SK-N-SH (cell line): ENCODE results near the gene BPNT1. TPM values are rescaled to one million over a fixed set of nuclear protein-coding genes. Genes with fewer than 3 reads are reported as not detected.

ENCODE experiments used
- CTCF ChIA-PET: fragments of 300-600, 350-600 bp; formaldehyde crosslinking; extraction: SDS; loops from one replicate; lab custom pipeline; 2021; lab: Yijun Ruan, JAX
- POLR2A ChIA-PET: fragments of 350-600 bp; sonication (Branson Sonifier 250); formaldehyde crosslinking; extraction: SDS; loops from one replicate; lab custom pipeline; 2020; ENCODE audit warnings: antibody characterized with exemption, inconsistent platforms; lab: Yijun Ruan, JAX
- DNase-seq: peaks from one replicate; pipeline ENCODE4 v3.0.0; 2012
- H2AFZ ChIP-seq: fragments of 200-600 bp; sonication (generic); 2 replicates; pipeline ENCODE4 v1.8.1; 2016; ENCODE audit warnings: antibody characterized with exemption, mild to moderate bottlenecking, low read depth
- H3F3A ChIP-seq: fragments of 200-600 bp; sonication (generic); replicated peaks from 2 replicates; pipeline ENCODE3; 2016; ENCODE audit warnings: antibody characterized with exemption, mild to moderate bottlenecking; ENCODE audit not compliant: insufficient read depth
- H3K27ac ChIP-seq, 2 experiments: fragments of 200-500 bp in 1 of 2; fragments of 200-600 bp in 1 of 2; sonication (Bioruptor generic) in 1 of 2; sonication (generic), shearing (Covaris generic) in 1 of 2; 2 replicates each; pipeline versions ENCODE4 v1.5.1 to v1.6.1; 2014 to 2016; ENCODE audit warnings: low read depth in 2 of 2, inconsistent platforms in 1 of 2, low read length in 1 of 2, mild to moderate bottlenecking in 1 of 2, mixed read lengths in 1 of 2
- H3K27me3 ChIP-seq: fragments of 200-600 bp; sonication (generic), shearing (Covaris generic); 2 replicates; pipeline ENCODE4 v1.6.1; 2016; ENCODE audit warnings: mixed run types; ENCODE audit not compliant: insufficient read depth
- H3K36me3 ChIP-seq, 2 experiments: fragments of 200-500 bp in 1 of 2; fragments of 200-600 bp in 1 of 2; sonication (Bioruptor generic) in 1 of 2; sonication (generic) in 1 of 2; replicated peaks in 1 of 2; 2 replicates each; pipeline versions ENCODE3 to v1.5.1; 2014 to 2016; ENCODE audit warnings: low read length in 1 of 2, mild to moderate bottlenecking in 1 of 2; ENCODE audit not compliant: insufficient read depth in 2 of 2, control insufficient read depth in 1 of 2
- H3K4me1 ChIP-seq, 2 experiments: fragments of 200-500 bp in 1 of 2; fragments of 200-600 bp in 1 of 2; sonication (Bioruptor generic) in 1 of 2; sonication (generic), shearing (Covaris generic) in 1 of 2; 2 replicates each; pipeline versions ENCODE4 v1.5.1 to v1.6.1; 2014 to 2016; ENCODE audit warnings: low read depth in 1 of 2, low read length in 1 of 2, mixed run types in 1 of 2; ENCODE audit not compliant: insufficient read depth in 2 of 2, control insufficient read depth in 1 of 2
- H3K4me2 ChIP-seq: fragments of 200-600 bp; sonication (generic), shearing (Covaris generic); 2 replicates; pipeline ENCODE4 v1.6.1; 2017; ENCODE audit warnings: mixed run types
- H3K4me3 ChIP-seq, 2 experiments: fragments of 200-500 bp in 1 of 2; fragments of 200-600 bp in 1 of 2; sonication (Bioruptor generic) in 1 of 2; sonication (generic), shearing (Covaris generic) in 1 of 2; 2 replicates each; pipeline versions ENCODE4 v1.5.1 to v1.8.1; 2014 to 2016; ENCODE audit warnings: low read depth in 2 of 2, inconsistent platforms in 1 of 2, low read length in 1 of 2, mild to moderate bottlenecking in 1 of 2, mixed read lengths in 1 of 2, moderate library complexity in 1 of 2
- H3K79me2 ChIP-seq: fragments of 200-600 bp; sonication (generic); 2 replicates; pipeline ENCODE4 v1.8.1; 2017; ENCODE audit warnings: mild to moderate bottlenecking; ENCODE audit not compliant: insufficient read depth
- H3K9ac ChIP-seq: fragments of 200-600 bp; sonication (generic); 2 replicates; pipeline ENCODE4 v1.6.1; 2017; ENCODE audit warnings: mixed run types
- H3K9me2 ChIP-seq: fragments of 200-600 bp; sonication (generic); 2 replicates; pipeline ENCODE4 v1.6.1; 2017; ENCODE audit warnings: mixed run types
- H3K9me3 ChIP-seq: fragments of 200-600 bp; sonication (generic); 2 replicates; pipeline ENCODE4 v1.6.1; 2017; ENCODE audit warnings: mixed run types, mild to moderate bottlenecking, moderate library complexity
- H4K20me1 ChIP-seq: fragments of 200-600 bp; sonication (generic); 2 replicates; pipeline ENCODE4 v1.6.1; 2017; ENCODE audit warnings: mild to moderate bottlenecking, mixed run types; ENCODE audit not compliant: insufficient read depth
- ELF1 ChIP-seq: IDR thresholded peaks from 2 replicates; pipeline ENCODE4 v1.4.0; 2012
- EZH2phosphoT487 ChIP-seq: fragments of 200-600 bp; sonication (generic); IDR thresholded peaks from 2 replicates; pipeline ENCODE4 v1.6.1; 2017; ENCODE audit warnings: low read depth, mixed run types, mild to moderate bottlenecking, antibody characterized with exemption, moderate library complexity, borderline replicate concordance
- FOXJ3 ChIP-seq: sonication (generic); formaldehyde crosslinking; IDR thresholded peaks from 2 replicates; pipeline ENCODE4 v1.5.1; 2020; ENCODE audit warnings: mild to moderate bottlenecking, missing genetic modification reagents
- GABPA ChIP-seq: IDR thresholded peaks from 2 replicates; pipeline ENCODE4 v1.4.0; 2012; ENCODE audit warnings: low read depth, mild to moderate bottlenecking
- MEF2A ChIP-seq: IDR thresholded peaks from 2 replicates; pipeline ENCODE4 v1.4.0; 2012; ENCODE audit warnings: low read depth, borderline replicate concordance
- MXI1 ChIP-seq: IDR thresholded peaks from 2 replicates; pipeline ENCODE4 v1.6.1; 2012; ENCODE audit warnings: mild to moderate bottlenecking, low read depth, low read length, improper control_type of control experiment
- POLR2AphosphoS5 ChIP-seq: IDR thresholded peaks from 2 replicates; pipeline ENCODE4 v1.6.1; 2012; ENCODE audit warnings: low read depth, low read length
- RCOR1 ChIP-seq: fragments of 150-350 bp; IDR thresholded peaks from 2 replicates; pipeline ENCODE4 v1.6.1; 2017; ENCODE audit warnings: antibody characterized with exemption, low read length
- RFX5 ChIP-seq: IDR thresholded peaks from 2 replicates; pipeline ENCODE4 v1.6.1; 2012; ENCODE audit warnings: mild to moderate bottlenecking, improper control_type of control experiment, low read length
- SIN3A ChIP-seq: IDR thresholded peaks from 2 replicates; pipeline ENCODE4 v1.6.1; 2012; ENCODE audit warnings: low read depth, mild to moderate bottlenecking, low read length, moderate library complexity, borderline replicate concordance
- TAF1 ChIP-seq: IDR thresholded peaks from 2 replicates; pipeline ENCODE4 v1.6.1; 2012; ENCODE audit warnings: low read depth, mild to moderate bottlenecking, low read length, moderate library complexity, borderline replicate concordance
- TCF12 ChIP-seq: IDR thresholded peaks from 2 replicates; pipeline ENCODE4 v1.4.0; 2012
- YY1 ChIP-seq: IDR thresholded peaks from 2 replicates; pipeline ENCODE4 v1.4.0; 2012; ENCODE audit warnings: low read depth, mild to moderate bottlenecking
- WGBS: methylation state at CpG from one replicate; pipeline ENCODE4 v1.1.6; 2017; ENCODE audit warnings: low lambda C conversion rate; 5-methylcytosine and 5-hydroxymethylcytosine counted together
- polyA plus RNA-seq, 3 experiments: library from polyadenylated mRNA; depleted of rRNA; stranded (reverse); fragments of >200 nt; gene quantifications; 2 replicates each; pipeline ENCODE4 v1.2.3, GENCODE V29; 2012
- TF ChIP-seq, protein P1 (sequence below): IDR thresholded peaks from 2 replicates; pipeline ENCODE4 v1.6.1; 2012; ENCODE audit warnings: mild to moderate bottlenecking, low read depth, low read length, moderate library complexity
- TF ChIP-seq, protein P2 (sequence below): IDR thresholded peaks from 2 replicates; pipeline ENCODE4 v1.4.0; 2012; ENCODE audit warnings: low read depth, borderline replicate concordance

BPNT1 gene
- polyA plus RNA-seq, 1 of the 3 experiments (the other 2 are of a cell fraction), result 44.6 TPM

DNA sequence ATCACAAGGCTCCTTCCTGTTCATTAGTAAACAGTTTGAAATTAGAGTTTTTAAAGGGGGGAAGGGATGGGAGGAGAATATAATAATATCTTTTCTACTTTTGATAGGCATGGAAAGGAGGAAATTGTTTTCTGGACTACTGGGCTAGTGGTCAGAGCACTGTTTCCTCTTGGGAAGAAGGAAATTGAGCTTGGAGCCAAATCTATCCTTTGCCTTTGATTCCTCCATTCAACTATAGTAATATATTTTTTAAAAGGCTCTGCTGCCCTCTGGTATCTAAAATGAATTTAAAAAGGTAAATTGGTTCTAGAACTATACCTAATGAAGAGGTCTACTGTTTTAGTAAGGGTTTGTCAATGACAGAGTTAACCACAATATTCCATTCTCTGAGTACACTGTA is 10.2 kb upstream of the BPNT1 start:
- POLR2A ChIA-PET, result no interaction called here
- Histone ChIP-seq H3K4me1 (peaks cover 9 to 10% of the 10 kb centered on the region in 2 experiments), H3K79me2 (peaks cover 61% of the 10 kb centered on the region), H3K36me3 (peaks cover 72 to 80% of the 10 kb centered on the region in 2 experiments), H2AFZ (no peak overlapping the region), H4K20me1 (no peaks in the 10 kb centered on the region), H3K27me3 (no peaks in the 10 kb centered on the region), H3K9ac (no peak overlapping the region), H3K9me2 (no peaks in the 10 kb centered on the region), H3K9me3 (no peaks in the 10 kb centered on the region), H3K27ac (no peak overlapping the region), H3K4me2 (no peak overlapping the region), H3K4me3 (no peak overlapping the region), H3F3A (peaks cover 13% of the 10 kb centered on the region)
- TF ChIP-seq SIN3A (no peak), RFX5 (no peak), MEF2A (no peak), YY1 (no peak), POLR2AphosphoS5 (no peak), RCOR1 (no peak), GABPA (no peak), TCF12 (no peak)
- TF ChIP-seq, protein P1, sequence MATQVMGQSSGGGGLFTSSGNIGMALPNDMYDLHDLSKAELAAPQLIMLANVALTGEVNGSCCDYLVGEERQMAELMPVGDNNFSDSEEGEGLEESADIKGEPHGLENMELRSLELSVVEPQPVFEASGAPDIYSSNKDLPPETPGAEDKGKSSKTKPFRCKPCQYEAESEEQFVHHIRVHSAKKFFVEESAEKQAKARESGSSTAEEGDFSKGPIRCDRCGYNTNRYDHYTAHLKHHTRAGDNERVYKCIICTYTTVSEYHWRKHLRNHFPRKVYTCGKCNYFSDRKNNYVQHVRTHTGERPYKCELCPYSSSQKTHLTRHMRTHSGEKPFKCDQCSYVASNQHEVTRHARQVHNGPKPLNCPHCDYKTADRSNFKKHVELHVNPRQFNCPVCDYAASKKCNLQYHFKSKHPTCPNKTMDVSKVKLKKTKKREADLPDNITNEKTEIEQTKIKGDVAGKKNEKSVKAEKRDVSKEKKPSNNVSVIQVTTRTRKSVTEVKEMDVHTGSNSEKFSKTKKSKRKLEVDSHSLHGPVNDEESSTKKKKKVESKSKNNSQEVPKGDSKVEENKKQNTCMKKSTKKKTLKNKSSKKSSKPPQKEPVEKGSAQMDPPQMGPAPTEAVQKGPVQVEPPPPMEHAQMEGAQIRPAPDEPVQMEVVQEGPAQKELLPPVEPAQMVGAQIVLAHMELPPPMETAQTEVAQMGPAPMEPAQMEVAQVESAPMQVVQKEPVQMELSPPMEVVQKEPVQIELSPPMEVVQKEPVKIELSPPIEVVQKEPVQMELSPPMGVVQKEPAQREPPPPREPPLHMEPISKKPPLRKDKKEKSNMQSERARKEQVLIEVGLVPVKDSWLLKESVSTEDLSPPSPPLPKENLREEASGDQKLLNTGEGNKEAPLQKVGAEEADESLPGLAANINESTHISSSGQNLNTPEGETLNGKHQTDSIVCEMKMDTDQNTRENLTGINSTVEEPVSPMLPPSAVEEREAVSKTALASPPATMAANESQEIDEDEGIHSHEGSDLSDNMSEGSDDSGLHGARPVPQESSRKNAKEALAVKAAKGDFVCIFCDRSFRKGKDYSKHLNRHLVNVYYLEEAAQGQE, result no peak
- DNase-seq, result no peak
- CTCF ChIA-PET, result interaction anchor here (0.5 kb wide), 1 partner anchor 20 kb away, joined by 3 read pairs; no protein-coding TSS in a partner anchor

DNA sequence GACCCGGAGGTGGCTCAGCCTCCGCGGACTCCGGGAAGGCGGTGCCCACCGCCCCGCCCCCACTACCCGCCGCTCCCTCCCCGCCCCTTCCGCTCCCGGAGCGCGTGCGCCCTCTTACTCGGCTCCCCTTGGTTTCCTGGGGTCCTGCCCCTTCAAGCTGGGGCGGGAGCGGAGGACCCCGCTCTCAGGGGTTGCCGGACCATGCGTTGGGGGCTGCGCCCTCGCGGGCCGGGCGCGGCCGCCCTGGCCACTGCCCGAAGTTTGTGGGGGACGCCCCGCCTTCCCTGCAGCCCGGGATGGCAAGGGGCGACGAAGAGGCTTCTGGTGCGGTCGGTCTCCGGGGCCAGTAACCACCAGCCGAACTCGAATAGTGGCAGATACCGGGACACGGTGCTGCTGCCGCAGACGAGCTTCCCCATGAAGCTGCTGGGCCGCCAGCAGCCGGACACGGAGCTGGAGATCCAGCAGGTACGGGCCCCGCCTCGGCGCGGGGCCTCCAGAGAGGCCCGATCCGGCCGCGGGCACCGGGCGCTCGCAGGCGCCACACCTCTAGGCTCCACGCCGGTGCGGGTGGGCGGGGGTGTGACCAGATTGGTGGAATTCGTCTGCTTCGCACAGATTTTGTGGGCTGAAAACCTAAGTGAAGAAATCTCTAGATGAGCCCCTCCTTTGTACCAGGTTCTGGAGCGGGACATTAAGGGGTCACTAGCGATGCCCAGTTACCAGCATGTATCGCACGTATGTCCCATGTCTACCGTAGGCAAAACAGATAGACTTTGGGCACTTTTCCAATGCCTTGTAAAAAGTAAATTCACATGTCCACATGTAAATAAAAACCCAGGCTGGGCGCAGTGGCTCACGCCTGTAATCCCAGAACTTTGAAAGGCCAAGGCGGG is 4.7 kb upstream of the BPNT1 start, which contains the start of gene IARS2:
TSS of gene IARS2 (plus strand) at position 117 of the 896 bp plus-strand sequence. CDS start at position 202, 85 bp downstream.
- no peaks in the 10 kb centered on the region for H3K27me3 ChIP-seq
- peak within 1 kb of the TSS; percentile 74 to 83 for H3K27ac ChIP-seq
- H3K4me1 ChIP-seq, result peaks cover 9 to 10% of the 10 kb centered on the region in 2 experiments
- no peaks in the 10 kb centered on the region for H3K9me2 ChIP-seq
- 7% methylated on average over 11 of the region's 73 CpGs for WGBS
- H3K4me3 ChIP-seq, result peak within 1 kb of the TSS; percentile 77 to 98
- peaks cover 25 to 26% of the 10 kb centered on the region in 2 experiments for H3K36me3 ChIP-seq
- H3F3A ChIP-seq, result peaks cover 4% of the 10 kb centered on the region
- DNase-seq, result peak; percentile 98
- CTCF ChIA-PET, result interaction anchor here (0.8 to 1.3 kb wide), 3 partner anchors 30 to 102 kb away, joined by 3 read pairs; no protein-coding TSS in a partner anchor
- H4K20me1 ChIP-seq, result no peaks in the 10 kb centered on the region
- peaks cover 52% of the 10 kb centered on the region for H3K79me2 ChIP-seq
- H2AFZ ChIP-seq, result peak within 1 kb of the TSS; percentile 92
- peak within 1 kb of the TSS; percentile 94 for H3K9ac ChIP-seq
- peak within 1 kb of the TSS; percentile 96 for H3K4me2 ChIP-seq
- POLR2A ChIA-PET, result no interaction called here
- no peaks in the 10 kb centered on the region for H3K9me3 ChIP-seq
- TF ChIP-seq, protein P1, result no peak
- TF ChIP-seq RCOR1 (no peak), TAF1 (peak; percentile 54), MXI1 (peak; percentile 56; the same call in 1 of the 2 replicates), RFX5 (0 out of 2 replicates have a peak, but pooled peaks have one; percentile 26), FOXJ3 (CRISPR knock-in tag) (0 out of 2 replicates have a peak, but pooled peaks have one; percentile 21), ELF1 (0 out of 2 replicates have a peak, but pooled peaks have one; percentile 21), SIN3A (peak; percentile 43; the same call in 1 of the 2 replicates), EZH2phosphoT487 (no peak)
- TF ChIP-seq, protein P2, sequence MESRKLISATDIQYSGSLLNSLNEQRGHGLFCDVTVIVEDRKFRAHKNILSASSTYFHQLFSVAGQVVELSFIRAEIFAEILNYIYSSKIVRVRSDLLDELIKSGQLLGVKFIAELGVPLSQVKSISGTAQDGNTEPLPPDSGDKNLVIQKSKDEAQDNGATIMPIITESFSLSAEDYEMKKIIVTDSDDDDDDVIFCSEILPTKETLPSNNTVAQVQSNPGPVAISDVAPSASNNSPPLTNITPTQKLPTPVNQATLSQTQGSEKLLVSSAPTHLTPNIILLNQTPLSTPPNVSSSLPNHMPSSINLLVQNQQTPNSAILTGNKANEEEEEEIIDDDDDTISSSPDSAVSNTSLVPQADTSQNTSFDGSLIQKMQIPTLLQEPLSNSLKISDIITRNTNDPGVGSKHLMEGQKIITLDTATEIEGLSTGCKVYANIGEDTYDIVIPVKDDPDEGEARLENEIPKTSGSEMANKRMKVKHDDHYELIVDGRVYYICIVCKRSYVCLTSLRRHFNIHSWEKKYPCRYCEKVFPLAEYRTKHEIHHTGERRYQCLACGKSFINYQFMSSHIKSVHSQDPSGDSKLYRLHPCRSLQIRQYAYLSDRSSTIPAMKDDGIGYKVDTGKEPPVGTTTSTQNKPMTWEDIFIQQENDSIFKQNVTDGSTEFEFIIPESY, result no peak
